Duodenal mucosa (tissue), 2 donors: Measurements from ENCODE around the gene ELP4.

Source experiments
- H3K27ac ChIP-seq: one replicate; pipeline ENCODE4 v1.7.0; 2013; ENCODE audit warnings: low read depth, low read length
- H3K27me3 ChIP-seq, 2 donors: one replicate each; pipeline ENCODE4 v1.7.0; 2013; ENCODE audit warnings: low read length in 2 of 2, control low read depth in 1 of 2; ENCODE audit not compliant: insufficient read depth in 2 of 2, control insufficient read depth in 1 of 2
- H3K36me3 ChIP-seq, 2 donors: one replicate each; pipeline ENCODE4 v1.7.0; 2013; ENCODE audit warnings: low read length in 2 of 2, control low read depth in 1 of 2; ENCODE audit not compliant: insufficient read depth in 2 of 2, control insufficient read depth in 1 of 2
- H3K4me1 ChIP-seq, 2 donors: one replicate each; pipeline ENCODE4 v1.7.0; 2013; ENCODE audit warnings: low read length in 2 of 2, control low read depth in 1 of 2; ENCODE audit not compliant: insufficient read depth in 2 of 2, control insufficient read depth in 1 of 2
- H3K4me3 ChIP-seq, 2 donors: one replicate each; pipeline ENCODE4 v1.7.0; 2013; ENCODE audit warnings: low read length in 2 of 2, low read depth in 1 of 2
- H3K9ac ChIP-seq, 2 donors: one replicate each; pipeline ENCODE4 v1.7.0; 2013; ENCODE audit warnings: low read length in 2 of 2, low read depth in 1 of 2
- H3K9me3 ChIP-seq, 2 donors: one replicate each; pipeline ENCODE4 v1.7.0; 2013; ENCODE audit warnings: low read length in 2 of 2, control low read depth in 1 of 2; ENCODE audit not compliant: control insufficient read depth in 1 of 2

ELP4 gene

GRCh38 chr11:31801298-31801702, 291.7 kb downstream of the ELP4 start:
- Histone ChIP-seq H3K9ac (no peak overlapping the region), H3K36me3 (no peaks in the 10 kb centered on the region), H3K9me3 (no peaks in the 10 kb centered on the region), H3K27me3 (peaks cover 87 to 98% of the 10 kb centered on the region in 2 donors), H3K4me3 (no peak overlapping the region), H3K4me1 (peaks cover 8 to 18% of the 10 kb centered on the region in 2 donors), H3K27ac (no peak overlapping the region)

DNA sequence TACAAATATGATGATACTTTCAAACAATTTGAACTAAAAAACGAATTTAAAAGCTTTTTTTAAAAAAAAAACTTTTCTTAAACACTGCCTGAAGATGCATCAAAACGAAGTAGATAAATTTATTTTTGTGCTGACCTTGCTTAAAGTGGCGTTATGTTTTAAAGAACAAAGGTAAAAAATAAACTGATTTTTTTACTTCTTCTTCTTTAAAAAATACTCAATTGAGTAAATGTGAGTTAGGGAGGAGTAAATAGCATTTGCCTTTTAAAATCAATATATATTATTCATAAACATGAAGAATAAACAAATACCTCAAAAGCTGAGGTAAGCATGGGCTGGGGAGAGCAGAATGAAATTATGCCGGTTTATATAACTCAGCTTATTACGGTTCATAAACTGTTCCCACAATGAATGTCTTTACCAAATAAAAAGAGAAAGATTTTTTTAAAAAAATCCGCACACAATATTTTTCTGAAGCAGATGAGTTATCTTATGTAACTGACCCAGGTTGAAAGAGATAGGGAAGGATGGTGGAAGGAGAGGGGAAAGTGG, 292.5 kb downstream of the ELP4 start:
- H3K36me3 ChIP-seq = no peaks in the 10 kb centered on the region

DNA sequence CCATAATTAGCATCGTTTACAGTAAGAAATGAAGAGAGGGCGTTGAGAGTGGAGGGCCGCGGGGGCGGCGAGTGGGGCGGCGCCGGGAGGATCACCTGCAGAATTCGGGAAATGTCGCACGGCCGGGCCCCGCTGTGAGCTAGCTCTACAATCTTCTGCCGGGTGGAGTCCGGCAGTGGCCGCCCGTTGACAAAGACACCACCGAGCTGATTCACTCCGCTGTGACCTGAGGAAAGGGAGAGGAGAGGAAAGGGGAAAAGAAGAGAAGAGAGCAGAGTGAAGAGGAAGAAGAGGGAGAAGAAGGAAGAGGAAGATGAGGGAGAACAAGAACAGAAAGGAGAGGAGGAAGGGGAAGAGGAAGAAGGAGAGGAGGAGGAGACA, 293.0 kb downstream of the ELP4 start:
- Histone ChIP-seq H3K4me3 (no peak overlapping the region), H3K36me3 (no peaks in the 10 kb centered on the region), H3K27me3 (peaks cover 90 to 99% of the 10 kb centered on the region in 2 donors), H3K27ac (no peak overlapping the region), H3K4me1 (peaks cover 8 to 18% of the 10 kb centered on the region in 2 donors), H3K9me3 (no peaks in the 10 kb centered on the region), H3K9ac (no peak overlapping the region)

More for the DNA sequence above, 292.5 kb downstream of the ELP4 start:
- no peak overlapping the region for H3K27ac ChIP-seq
- no peak overlapping the region for H3K4me3 ChIP-seq
- H3K9me3 ChIP-seq = no peaks in the 10 kb centered on the region
- no peak overlapping the region for H3K9ac ChIP-seq
- peaks cover 89 to 98% of the 10 kb centered on the region in 2 donors for H3K27me3 ChIP-seq
- H3K4me1 ChIP-seq = peaks cover 8 to 18% of the 10 kb centered on the region in 2 donors

- Histone ChIP-seq H3K9me3 (no peaks in the 10 kb centered on the region), H3K4me1 (peaks cover 8 to 18% of the 10 kb centered on the region in 2 donors), H3K36me3 (no peaks in the 10 kb centered on the region), H3K27ac (no peak overlapping the region), H3K4me3 (no peak overlapping the region), H3K27me3 (peaks cover 92 to 99% of the 10 kb centered on the region in 2 donors), H3K9ac (no peak overlapping the region)
Observed at GRCh38 chr11:31802990-31803812, 293.6 kb downstream of the ELP4 start.

DNA sequence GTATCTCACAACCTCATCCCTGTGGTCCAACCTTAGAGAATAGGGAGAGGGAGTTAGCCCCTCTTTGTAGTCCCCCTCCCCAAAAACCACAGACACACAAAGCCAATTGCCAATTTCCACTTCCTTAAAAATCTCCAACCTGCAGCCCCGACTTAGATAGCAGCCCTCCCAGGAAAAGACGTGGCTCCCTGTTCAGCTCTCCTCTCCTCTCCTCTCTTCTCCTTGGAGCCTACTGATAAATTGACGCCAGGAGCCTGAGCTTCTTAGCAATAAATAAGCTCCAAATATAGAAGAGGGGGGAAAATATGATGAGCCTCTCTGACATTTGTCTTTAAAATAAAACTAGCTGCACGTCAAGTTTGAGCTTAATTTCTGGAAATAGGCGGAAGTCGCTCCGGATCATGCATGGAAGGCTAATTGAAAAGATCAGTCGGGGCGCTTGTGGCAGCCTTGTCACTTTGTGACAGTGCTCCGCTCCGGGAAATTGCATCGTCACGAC, 294.3 kb downstream of the ELP4 start:
- H3K9me3 ChIP-seq = no peaks in the 10 kb centered on the region
- peak overlapping the region in 1 of 2 donors; percentile 6 for H3K4me3 ChIP-seq
- peaks cover 92 to 99% of the 10 kb centered on the region in 2 donors for H3K27me3 ChIP-seq

GRCh38 chr11:31804312-31805036, 294.9 kb downstream of the ELP4 start:
- Histone ChIP-seq H3K9ac (no peak overlapping the region), H3K27ac (no peak overlapping the region)

More for the DNA sequence above, 294.3 kb downstream of the ELP4 start:
- H3K4me1 ChIP-seq = peaks cover 8 to 12% of the 10 kb centered on the region in 2 donors
- no peaks in the 10 kb centered on the region for H3K36me3 ChIP-seq
- no peak overlapping the region for H3K27ac ChIP-seq
- H3K9ac ChIP-seq = no peak overlapping the region

DNA sequence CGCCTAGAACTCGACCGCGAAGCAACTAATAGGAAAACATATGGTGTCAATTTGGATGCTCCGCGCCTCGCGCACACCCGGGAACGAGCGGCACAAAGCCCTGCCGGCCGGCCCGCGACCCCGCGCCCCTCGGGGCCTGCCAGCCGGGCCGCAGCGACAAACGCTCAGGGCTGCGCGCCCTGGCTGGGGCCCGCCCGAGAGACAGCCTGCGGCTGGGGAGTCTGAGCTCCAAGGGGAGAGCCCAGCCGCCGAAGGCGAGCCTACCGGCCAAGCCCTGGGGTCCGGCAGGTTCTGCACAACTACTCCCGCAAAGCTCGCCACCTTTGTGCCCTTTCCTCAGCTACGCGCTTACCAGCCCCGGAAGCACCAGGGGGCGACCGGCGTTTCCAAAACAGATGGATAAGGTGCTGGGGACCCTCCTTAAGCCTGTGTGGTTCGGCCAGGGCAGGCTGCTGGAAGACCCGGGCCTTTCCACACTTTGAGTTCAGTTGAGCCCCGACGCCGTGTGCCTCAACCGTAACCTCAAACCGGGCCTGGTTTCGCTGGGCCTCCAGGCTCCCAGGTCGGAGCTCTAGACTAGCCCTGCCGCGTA, 295.6 kb downstream of the ELP4 start:
- Histone ChIP-seq H3K9me3 (no peaks in the 10 kb centered on the region), H3K4me3 (peak overlapping the region in 1 of 2 donors; percentile 21), H3K27me3 (peaks cover 95 to 98% of the 10 kb centered on the region in 2 donors), H3K27ac (no peak overlapping the region), H3K9ac (no peak overlapping the region), H3K36me3 (no peaks in the 10 kb centered on the region), H3K4me1 (peaks cover 12 to 18% of the 10 kb centered on the region in 2 donors)

More at GRCh38 chr11:31804312-31805036, 294.9 kb downstream of the ELP4 start:
- Histone ChIP-seq H3K27me3 (peaks cover 94 to 99% of the 10 kb centered on the region in 2 donors), H3K9me3 (no peaks in the 10 kb centered on the region), H3K36me3 (no peaks in the 10 kb centered on the region), H3K4me3 (peak overlapping the region; percentile 2 to 21), H3K4me1 (peaks cover 11 to 12% of the 10 kb centered on the region in 2 donors)

DNA sequence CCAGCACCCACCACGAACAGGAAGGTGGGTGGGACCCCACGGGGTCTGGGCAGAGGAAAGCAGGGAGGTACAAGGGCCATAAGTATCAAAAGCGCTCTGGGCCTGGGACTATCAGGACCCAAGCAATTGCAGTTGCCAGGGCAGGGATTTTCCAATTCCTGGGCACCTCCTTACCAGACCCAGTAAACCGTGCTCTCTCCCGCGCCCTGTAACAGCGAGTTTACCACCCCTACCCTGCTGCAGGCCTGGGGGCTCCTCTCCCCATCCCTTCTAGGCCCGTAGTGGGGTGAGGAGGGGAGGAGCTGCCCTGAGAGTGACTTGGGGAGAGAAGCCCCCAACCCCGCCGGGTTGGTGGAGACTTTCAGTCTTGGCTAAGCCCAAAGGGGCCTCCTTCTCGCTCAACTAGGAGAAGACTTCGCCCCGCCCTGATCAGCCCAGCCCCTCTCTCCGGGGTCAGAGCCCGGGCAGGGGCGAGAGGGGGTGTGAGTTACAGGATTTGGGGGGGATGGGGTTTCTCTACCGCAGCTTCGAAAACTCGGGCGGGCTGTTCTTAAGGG, 296.1 kb downstream of the ELP4 start:
- Histone ChIP-seq H3K4me3 (no peak overlapping the region), H3K9ac (no peak overlapping the region), H3K4me1 (peaks cover 15 to 21% of the 10 kb centered on the region in 2 donors), H3K9me3 (no peaks in the 10 kb centered on the region), H3K27me3 (peaks cover 94 to 96% of the 10 kb centered on the region in 2 donors), H3K36me3 (no peaks in the 10 kb centered on the region), H3K27ac (no peak overlapping the region)

GRCh38 chr11:31806186-31806927, 296.8 kb downstream of the ELP4 start:
- Histone ChIP-seq H3K9me3 (no peaks in the 10 kb centered on the region), H3K9ac (no peak overlapping the region), H3K36me3 (no peaks in the 10 kb centered on the region), H3K27me3 (peaks cover 94% of the 10 kb centered on the region in 2 donors), H3K27ac (no peak overlapping the region), H3K4me3 (no peak overlapping the region), H3K4me1 (peaks cover 21 to 27% of the 10 kb centered on the region in 2 donors)
